HG02642 (cell line): ENCODE data around the gene KIAA0232.
"Not testable (repeated sequence)": the region's sequence is repeated elsewhere in the genome, so short reads cannot be mapped to it uniquely, and the experiment has no call there.

ENCODE experiments used
- ATAC-seq: cut with Tn5 transposase; IDR thresholded peaks from one replicate; pipeline ENCODE4 v1.9.1; 2021; ENCODE audit warnings: mild to moderate bottlenecking; ENCODE audit not compliant: unreplicated experiment, poor library complexity

KIAA0232 gene

DNA sequence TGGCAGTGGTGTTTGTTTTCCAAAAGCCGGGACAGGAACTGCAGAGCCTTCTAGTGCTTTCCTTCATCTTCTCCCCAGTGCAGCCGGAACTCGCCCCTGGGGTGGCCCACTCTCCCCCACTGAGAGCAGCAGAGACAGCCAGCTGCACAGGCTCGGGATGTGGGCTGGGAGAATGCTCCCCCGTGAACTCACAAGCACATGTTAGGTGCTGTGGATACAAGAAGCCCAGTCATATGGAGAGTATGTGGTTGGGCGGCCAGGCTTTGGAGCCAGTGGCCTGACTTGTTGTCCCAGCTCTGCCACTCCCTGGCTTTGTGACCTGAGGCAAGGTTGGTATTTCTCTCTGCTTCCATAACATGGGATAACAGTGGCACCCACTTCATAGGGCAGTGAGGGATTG, 9.4 kb upstream of the KIAA0232 start:
- no peak for ATAC-seq

DNA sequence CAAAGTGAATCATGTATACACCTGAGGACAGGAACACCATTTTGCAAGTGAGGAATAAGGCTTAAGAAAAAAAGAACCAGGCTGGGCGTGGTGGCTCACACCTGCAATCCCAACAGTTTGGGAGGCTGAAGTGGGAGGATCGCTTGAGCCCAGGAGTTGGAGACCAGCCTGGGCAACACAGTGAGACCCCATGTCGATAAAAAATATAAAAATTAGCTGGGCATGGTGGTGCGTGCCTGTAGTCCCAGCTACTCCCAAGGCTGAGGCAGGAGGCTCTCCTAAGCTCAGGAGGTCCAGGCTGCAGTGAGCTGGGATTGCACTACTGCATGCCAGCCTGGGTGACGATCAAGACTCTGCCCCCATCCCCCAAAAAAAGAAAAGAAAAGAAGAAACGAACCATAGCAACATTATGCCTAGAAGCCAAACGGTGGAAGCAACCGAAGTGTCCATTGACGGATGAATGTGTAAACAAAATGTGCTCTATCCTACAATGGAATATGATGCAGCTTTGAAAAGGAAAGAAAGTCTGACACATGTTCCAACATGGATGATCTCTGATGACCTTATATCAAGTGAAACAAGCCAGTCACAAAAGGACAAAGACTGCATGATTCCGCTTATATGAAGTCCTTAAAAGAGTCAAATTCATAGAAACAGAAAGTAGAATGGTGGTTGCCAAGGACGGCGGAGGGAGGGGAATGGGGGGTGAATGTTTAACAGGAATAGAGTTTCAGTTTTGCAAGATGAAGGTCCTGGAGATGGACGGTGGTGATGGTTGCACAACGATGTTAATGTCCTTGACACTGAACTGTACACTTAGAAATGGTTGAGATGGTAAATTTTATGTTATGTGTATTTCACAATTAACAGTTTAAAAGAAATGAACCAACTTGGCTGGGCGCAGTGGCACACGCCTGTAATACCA, 8.6 kb upstream of the KIAA0232 start:
- no peak for ATAC-seq

DNA sequence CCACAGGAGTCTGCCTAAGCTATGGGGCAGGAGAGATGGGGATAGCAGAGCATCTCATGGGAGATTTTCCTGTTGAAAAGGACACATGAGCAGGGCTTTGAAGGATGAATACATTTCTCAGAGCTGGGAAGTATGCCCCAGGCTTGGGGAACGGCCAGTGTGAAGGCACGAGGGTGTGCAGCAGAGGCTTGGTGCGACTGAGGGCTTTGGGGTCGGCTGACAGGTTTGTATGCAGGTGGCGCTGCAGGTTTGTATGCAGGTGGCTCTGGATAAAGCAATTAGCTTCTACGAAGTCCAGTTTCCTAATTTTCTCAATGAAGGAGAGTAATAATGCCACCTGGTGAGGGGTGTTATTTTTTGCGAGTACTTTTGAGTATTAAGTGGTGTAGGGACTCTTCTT, 6.8 kb upstream of the KIAA0232 start:
- ATAC-seq = no peak

DNA sequence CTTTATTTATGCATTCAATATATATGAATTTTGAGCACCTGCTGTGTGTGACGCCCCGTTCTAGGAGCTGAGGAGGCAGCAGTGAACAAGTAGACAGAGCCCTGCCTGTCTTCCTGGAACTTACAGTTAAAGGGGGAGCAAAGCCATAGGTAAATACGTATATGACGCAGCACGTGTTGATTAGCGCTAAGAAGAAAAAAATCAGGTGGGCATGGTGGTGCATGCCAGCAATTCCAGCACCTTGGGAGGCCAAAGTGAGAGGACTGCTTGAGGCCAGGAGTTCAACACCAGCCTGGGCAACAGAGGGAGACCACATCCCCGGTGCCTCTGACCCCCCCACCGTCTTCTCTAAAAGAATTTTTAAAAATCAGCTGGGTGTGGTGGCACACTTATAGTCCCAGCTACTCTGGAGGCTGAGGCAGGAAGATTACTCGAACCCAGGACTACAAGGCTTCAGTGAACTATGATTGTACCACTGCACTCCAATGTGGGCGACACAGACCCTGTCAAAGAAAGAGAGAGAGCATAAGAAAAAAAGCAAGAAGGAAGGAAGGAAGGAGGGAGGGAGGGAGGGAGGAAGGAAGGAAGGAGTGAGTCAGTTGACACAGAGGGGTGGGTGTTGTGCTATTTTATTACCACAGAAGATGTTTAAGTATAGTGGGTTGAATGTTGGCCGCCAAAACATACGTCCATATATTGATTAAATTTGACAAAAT, 5.4 kb upstream of the KIAA0232 start:
- no peak for ATAC-seq

DNA sequence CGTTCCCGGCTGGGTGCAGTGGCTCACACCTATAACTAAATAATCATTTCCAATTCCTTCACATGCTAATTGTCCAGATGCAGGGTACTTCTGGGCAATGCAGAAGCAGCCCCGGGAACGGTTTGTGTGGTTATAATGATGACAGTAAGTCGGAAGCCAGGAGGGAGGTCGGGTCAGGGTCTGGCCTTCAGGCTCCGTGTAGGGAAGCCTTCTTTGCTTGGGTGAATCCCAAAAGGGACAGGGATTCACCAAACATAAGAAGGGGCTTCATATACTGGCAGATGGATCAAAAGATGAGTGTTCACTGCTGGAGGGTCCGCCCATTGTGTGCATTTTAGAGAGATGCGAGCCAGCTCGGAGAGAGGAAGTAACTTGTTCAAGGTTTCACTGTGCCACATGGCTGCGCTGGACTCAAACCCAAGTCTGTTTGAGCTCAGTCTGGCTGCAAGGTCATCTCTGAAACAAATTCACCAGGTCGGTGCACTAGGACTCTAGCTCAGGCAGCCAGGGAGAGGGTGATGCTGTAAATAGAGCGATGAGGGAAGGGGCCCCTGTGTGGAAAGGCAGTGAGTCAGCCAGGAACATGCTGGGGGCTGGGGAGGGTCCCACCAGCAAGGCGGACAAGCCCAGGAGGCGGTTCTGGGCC, 4.8 kb upstream of the KIAA0232 start:
- ATAC-seq = no peak

DNA sequence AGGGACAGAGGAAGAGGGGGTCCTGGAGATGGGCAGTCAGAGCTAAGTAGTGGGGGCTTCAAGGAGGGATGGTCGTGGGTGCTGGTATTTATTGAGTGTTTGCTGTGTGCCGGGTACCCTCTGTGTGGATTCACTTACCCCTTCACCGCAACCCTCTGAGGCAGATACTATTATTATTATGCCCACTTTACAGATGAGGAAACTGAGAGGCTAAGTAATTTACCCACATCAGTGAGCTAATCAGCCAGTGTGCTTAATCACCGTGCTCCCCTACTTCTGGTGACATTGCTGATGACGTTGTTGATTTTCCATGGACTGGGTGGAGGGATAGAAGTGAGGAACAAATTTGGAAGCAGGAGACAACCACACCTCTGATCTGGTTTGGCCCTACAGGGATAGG, 4.1 kb upstream of the KIAA0232 start:
- ATAC-seq = no peak

DNA sequence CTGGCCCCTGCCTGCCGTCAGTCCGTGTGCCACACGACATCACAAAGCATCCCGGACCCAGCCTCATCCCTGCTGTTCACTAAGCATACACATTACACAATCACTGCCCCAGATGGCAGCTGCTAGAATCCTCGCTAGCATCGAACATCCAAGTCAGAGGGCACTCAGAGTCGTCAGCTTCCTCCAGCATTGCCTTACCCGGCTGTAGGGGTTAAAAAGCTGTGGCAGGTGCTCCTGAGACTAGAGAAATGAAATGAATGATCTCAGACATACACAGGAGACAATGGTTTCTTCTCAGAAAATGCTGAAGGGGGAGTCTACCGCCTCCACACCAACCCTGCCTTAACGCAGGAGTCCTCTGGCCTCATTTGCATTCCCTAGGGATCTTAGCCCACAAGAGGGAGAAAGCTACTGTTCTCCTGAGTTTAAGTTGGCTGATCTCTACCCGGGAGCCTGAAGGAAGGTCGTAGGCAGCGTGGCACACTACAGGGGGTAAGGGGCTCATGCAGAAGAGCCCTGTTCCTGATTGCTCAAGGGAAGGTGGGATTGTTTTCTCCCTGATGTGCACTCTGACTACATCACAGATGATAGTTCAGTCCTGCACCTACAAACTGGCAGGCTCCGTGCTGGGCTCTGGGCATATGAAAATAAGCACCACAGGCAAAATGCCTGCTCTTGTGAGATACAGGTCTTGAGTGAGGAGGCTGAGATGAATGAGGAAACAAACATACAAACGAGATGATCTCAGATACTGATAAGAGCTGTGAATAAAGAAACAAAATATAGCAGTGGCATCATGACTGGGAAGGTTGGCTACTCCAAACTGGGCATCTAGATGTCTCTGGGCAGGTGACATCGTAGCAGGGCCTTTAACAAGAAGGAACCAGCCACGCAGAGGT, 2.6 kb upstream of the KIAA0232 start:
- ATAC-seq = no peak

DNA sequence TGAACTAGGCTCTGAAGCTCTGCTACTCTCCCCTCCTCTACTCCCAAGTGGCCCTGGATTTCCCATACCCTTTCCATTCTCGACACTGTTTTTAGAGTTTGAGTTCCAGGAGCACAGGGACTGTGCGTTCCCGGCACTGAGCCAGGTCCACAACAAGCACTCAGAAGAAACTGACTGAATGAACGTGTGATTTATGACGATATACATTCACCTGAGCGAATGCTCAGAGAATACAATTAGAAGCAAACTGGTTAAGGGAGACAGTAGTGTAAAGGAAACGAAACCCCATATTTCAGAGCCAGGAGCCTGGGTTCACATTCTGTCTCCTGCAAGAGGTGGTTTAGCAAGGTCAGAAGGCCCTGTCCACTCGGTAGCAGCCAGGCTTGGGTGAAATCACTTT, 1.4 kb upstream of the KIAA0232 start:
- ATAC-seq = no peak

DNA sequence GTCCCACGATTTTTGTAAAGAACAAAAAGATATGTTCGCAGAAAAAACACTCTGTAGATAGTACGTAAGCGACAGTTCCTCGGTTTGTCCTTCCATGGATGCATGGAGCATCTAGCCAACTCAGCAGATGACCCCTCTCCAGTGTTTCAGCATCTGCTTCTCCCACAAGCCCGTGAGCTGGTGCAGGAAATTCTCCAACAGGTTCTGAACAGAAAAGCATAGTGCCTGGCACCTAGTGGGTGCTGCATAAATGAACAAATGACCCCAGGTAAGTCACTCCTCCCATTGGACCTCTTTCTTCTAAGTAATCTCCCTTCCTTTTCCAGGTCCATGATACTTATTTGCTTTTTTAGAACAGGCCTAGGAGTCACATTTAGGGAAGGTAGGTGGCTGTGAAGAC, 966 bp upstream of the KIAA0232 start:
- no peak for ATAC-seq

DNA sequence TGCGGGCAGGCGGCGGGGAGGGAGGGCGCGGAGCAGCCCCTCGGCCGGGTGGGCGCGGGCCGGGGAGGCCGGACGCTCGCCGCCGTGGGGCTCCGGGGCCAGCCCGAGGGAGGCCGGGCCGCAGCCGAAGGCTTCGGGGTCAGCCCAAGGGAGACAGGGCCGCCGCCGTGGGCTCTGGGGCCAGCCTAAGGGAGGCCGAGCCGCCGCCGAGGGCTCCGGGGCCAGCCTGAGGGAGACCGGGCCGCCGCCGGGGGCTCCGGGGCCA, 251 bp downstream of the KIAA0232 start:
- no peak for ATAC-seq

DNA sequence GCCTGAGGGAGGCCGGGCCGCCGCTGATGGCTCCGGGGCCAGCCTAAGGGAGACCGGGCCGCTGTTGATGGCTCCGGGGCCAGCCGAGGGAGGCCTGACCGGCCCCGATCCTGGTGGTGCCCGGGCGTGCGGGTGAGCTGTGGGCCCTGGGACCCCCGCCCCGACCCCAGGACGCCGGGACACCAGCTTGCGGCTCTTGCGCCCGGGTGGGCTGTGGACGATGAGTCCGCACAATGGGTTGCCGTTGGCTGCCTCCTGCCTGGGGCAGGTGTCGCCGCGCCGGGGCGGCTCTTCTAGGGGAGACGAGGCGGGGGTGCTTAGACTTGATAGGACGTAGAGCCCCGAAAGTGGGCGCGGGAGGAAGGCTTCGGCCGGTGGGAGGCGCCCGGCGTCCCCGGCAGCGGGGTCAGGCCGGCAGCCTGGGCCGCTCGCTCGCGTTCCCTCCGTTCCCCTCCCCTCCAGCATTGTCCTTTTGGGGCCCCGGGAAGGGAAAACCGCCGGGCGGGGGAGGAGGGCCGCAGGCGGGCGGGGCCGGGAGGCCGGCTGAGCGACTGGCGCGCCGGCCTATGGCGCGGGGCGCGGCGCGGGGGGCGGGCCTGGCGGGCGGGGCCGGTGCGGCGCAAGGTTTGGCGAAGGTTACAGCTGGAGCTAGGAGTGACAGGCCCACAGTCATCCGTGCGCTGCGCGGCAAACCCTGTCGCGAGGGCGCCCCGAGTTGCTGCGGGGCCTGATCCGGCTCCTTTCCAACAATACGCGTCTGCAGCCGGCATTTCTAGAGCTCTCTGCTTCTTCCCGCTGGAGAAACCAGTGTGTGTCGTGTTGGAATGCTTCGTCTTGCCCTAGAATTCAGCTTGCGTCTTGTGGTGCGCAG, 819 bp downstream of the KIAA0232 start:
- peak; percentile 76 for ATAC-seq

DNA sequence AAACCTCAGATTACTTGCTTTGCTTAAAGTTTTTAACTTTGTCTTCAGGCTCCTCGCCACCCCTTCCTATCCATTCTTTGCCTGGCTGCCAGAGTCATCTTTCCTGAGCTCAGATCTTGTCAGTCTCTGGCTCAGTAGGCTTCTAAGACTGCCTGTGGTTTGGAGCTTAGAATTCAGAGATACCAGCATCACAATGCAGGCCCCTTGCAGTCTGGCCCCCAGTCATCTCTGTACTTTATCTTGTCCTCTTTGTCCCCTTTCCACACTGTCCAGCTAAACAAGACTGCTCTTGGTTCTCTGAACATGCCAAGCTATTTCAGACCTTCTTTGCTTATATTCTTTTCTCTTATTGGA, 3.0 kb downstream of the KIAA0232 start:
- no peak for ATAC-seq

DNA sequence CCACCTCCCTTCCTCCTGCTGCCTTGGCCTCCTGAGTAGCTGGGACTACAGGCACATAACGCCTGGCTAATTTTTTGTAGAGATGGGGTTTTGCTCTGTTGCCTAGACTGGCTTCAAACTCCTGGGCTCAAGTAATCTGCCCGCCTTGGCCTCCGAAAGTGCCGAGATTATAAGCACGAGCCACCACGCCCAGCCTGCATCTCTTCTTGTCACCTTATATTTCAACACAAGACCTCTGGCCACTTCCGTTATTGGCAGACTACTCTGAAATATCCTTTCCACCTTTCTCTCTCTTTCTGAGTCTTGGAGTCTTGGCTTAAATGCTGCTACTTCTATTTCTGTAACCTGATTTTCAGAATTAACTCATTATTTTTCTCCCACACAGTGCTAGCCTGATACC, 5.6 kb downstream of the KIAA0232 start:
- no peak for ATAC-seq

DNA sequence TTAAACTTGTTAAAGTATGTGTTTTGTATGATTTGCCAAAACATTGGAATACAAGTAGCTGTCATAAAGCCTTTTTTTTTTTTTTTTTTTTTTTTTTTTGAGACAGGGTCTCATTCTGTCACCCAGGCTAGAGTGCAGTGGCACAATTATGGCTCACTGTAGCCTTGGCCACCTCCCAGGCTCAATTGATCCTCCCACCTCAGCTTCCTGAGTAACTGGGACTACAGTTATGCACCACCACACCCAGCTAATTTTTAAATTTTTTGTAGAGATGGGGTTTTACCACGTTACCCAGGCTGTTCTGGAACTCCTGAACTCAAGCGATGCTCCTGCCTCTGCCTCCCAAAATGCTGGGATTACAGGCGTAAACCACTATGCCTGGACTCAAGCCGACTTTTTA, 8.7 kb downstream of the KIAA0232 start:
- not testable (repeated sequence) for ATAC-seq

DNA sequence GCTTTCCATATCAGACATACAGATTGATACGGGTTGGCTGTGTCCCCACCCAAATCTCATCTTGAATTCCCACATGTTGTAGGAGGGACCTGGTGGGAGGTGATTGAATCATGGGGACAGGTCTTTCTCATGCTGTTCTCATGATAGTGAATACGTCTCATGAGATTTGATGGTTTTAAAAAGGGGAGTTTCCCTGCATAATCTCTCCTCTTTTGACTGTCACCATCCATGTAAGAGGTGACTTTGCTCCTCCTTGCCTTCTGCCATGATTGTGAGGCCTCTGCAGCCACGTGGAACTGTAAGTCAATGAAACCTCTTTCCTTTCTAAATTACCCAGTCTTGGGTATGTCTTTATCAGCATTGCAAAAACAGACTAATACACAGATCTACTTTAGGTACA, 9.3 kb downstream of the KIAA0232 start:
- ATAC-seq = not testable (repeated sequence)

DNA sequence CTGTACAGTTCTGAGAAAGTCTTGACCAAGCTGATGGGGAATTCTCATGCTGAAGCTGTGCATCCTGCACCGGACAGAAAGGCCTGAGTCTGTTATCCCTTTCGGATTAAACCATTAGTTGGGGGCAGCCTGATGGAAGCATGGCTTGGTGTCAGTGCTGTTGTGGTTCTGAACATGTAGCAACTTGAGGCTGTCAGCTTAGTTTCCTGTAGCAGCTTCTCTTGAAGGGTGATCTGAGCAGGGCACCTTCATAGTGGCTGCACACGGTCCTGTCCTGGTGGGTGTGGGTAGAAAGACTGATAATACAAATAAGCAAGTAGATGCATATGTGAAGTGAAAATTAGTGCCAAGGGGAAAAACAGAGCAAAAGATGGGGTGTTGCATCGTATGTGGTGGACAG, 11.7 kb downstream of the KIAA0232 start:
- ATAC-seq = no peak

DNA sequence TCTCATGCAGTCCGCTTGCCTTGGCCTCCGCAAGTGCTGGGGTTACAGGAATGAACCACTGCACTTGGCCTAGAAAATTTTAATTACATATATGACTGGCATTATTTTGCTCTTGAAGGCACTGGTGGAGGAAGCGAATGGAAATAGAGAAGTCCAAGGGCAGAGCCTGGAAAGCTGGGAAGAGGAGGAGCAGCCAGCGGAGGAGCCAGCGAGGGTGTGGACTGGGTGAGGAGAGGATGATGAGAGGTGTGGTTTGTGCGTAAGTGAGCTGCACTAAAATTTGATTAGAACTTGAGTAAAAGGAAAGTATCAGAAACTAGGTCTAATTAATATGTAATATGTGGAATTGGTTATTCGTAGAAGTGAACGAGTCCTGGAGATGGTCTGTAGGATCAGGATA, 13.3 kb downstream of the KIAA0232 start:
- no peak for ATAC-seq

DNA sequence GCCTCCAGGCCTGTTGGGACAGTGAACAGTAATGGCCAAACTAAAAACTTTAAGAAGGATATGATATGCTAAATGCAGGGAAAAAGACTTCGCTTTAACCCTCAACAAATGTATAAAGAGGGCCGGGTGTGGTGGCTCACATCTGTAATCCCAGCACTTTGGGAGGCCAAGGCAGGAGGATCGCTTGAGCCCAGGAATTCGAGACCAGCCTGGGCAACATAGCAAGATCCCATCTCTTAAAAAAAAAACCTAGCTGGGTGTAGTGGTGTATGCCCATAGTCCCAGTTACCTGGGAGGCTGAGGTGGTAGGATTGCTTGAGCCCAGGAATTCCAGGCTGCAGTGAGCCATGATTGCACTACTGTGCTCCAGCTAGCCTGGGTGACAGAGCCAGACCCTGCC, 14.8 kb downstream of the KIAA0232 start:
- ATAC-seq = not testable (repeated sequence)

DNA sequence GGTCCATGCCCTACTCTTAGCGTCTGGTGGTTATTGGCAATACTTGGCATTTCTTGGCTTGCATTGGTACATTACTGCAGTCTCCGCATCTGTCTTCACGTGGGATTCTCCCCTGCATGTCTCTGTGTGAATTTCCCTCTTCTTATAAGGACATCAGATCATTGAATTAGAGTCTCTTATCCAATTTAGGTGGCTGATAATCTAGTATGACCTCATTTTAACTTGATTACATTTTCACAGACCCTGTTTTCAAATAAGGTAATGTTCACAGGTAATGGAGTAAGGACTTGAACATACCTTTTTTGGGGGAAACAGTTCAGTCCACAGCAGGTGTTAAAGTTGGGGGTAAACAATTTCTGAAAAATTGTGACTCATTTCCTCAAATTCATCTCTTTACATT, 16.6 kb downstream of the KIAA0232 start:
- ATAC-seq = no peak

DNA sequence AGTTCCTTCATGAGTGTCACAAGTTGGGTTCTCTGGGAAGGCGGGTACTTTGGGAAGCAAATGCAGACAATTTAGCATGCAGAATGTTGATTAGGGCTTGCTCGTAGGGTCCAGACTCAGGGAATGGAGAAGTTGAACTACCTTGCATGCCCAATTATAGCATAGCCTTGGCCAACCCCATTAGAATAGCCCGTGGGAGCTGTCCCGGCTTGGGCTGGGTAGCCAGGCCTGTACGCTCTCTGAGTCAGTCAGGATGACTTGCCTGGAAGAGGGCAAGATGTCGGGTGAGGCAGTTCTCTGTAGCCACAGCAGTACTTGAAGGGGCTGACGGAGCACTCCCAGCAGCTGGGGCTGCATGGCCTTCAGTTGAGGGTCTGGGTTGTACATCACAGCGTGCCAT, 19.5 kb downstream of the KIAA0232 start:
- ATAC-seq = no peak
